ENCODE data around the gene MYEOV.

MYEOV gene

DNA sequence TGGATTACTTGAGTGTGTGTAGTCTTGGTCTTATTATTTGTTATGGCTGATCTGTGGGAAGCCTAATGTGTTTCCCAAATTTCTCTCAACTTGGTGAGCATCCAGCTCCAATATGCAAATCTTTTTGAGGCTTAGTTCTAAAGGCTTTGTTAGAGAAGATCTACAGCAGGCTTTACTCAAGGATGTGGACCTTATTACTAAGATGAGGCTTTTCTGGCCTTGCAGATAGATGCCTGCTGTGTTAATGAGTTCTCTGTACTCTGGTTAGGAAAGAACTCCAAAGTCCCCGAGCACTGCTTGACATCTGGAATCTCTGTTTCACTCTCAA is 24.1 kb downstream of the MYEOV start:
- DNase-seq (ENCODE audit: low spot score), result no peak
- in situ Hi-C loops (cut with MboI; ENCODE audit: low pct_unique_long_range_greater_than_20kb, low sequenced_read_pairs, unreplicated experiment), result no loop called here
- TF ChIP-seq, protein P1, sequence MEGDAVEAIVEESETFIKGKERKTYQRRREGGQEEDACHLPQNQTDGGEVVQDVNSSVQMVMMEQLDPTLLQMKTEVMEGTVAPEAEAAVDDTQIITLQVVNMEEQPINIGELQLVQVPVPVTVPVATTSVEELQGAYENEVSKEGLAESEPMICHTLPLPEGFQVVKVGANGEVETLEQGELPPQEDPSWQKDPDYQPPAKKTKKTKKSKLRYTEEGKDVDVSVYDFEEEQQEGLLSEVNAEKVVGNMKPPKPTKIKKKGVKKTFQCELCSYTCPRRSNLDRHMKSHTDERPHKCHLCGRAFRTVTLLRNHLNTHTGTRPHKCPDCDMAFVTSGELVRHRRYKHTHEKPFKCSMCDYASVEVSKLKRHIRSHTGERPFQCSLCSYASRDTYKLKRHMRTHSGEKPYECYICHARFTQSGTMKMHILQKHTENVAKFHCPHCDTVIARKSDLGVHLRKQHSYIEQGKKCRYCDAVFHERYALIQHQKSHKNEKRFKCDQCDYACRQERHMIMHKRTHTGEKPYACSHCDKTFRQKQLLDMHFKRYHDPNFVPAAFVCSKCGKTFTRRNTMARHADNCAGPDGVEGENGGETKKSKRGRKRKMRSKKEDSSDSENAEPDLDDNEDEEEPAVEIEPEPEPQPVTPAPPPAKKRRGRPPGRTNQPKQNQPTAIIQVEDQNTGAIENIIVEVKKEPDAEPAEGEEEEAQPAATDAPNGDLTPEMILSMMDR (IDR thresholded peaks at IDR 0.05; ENCODE audit: extremely low read depth, insufficient read depth, missing control alignments), result no peak

DNA sequence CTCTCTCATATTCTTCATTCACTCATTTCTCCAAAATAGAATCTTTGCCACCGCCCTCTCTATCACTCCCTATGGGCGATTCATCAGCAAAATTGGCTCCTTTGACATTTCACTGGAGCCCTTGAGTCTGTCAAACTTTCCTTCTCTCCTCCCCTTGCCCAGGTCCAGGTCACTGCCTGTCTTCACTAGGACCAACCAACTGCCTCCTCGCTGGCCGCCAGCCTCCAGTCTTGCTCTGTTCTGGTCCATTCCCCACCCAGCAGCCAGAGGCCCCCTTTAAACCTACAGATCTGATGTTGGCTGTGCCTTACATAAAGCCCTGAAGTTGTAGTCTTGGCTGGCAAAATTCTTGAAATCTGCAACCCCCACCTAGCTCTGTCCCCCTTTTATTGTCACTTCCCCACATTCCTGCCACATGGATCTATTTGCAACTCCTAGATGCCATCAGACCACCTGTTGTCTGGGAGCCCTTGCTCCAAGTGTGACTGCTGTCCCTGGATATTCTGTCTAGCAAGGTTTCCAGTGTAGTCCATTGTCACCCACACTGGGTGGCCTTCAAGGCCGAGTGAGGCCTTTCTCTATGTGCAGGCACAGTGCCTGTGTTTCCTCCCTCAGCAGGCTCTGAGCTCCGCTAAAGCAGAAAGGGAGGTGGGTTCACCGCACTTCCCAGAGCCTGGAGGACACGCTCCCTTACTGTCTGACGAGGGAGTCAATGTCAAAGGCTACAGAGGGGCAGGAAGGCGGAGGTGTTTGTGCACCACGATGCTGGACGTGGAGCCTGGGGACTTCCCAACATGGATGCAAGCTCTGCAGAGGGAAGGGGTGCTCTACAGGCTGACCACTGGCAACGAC is 25.5 kb downstream of the MYEOV start:
- in situ Hi-C loops (cut with MboI; ENCODE audit: low pct_unique_long_range_greater_than_20kb, low sequenced_read_pairs, unreplicated experiment), result no loop called here
- TF ChIP-seq, protein P1 (IDR thresholded peaks at IDR 0.05; ENCODE audit: extremely low read depth, insufficient read depth, missing control alignments), result no peak
- DNase-seq (ENCODE audit: low spot score), result no peak

DNA sequence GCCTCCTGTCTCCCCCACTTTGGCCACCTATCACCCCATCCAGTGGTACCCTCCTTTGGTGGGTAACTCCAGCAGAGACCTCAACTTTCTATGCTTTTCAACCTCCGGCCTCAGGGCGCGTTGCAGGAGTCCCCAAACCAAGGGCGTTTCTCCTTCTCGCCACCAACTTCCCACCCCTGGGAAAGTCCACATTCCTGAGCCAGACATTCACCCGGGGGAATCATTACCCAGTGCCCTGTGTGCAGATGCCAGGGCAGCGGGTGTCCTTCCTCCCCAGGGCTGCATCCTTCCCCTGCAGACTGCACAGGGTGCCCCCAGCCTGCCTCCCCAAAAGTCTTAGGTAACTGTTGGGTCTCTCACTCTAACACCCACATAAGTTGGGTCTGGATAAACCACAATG is 26.4 kb downstream of the MYEOV start:
- in situ Hi-C loops (cut with MboI; ENCODE audit: low pct_unique_long_range_greater_than_20kb, low sequenced_read_pairs, unreplicated experiment), result no loop called here

GRCh38 chr11:69320756-69321741 is 27.1 kb downstream of the MYEOV start:
- DNase-seq (ENCODE audit: low spot score), result no peak
- TF ChIP-seq, protein P1 (IDR thresholded peaks at IDR 0.05; ENCODE audit: extremely low read depth, insufficient read depth, missing control alignments), result no peak
- in situ Hi-C loops (cut with MboI; ENCODE audit: low pct_unique_long_range_greater_than_20kb, low sequenced_read_pairs, unreplicated experiment), result no loop called here

More for the DNA sequence above, 26.4 kb downstream of the MYEOV start:
- TF ChIP-seq, protein P1 (IDR thresholded peaks at IDR 0.05; ENCODE audit: extremely low read depth, insufficient read depth, missing control alignments), result no peak
- no peak for DNase-seq (ENCODE audit: low spot score)

DNA sequence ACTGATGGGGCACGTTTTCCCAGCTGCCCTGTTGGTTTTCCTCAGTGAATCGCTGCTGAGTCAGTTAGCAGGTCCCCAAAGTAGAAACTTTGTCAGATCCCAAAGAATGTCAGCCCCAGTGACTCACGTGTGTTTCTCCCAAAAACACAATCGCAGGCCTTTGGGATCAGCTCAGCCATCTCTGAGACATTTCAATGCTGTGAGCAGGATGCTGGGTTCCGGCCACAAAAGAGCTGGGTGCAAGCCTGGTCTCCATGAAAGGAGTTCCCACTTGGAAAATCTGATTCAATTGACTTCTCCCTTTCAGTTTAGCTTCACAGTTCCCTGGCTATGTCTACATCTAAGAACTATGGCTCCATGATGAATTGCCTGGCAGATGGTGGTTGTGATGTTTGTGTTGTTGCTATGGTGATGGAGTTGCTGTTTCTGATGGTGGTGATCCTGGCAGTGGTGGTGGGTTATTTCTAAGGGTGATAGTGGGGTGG is 28.0 kb downstream of the MYEOV start:
- in situ Hi-C loops (cut with MboI; ENCODE audit: low pct_unique_long_range_greater_than_20kb, low sequenced_read_pairs, unreplicated experiment), result no loop called here
- TF ChIP-seq, protein P1 (IDR thresholded peaks at IDR 0.05; ENCODE audit: extremely low read depth, insufficient read depth, missing control alignments), result no peak
- no peak for DNase-seq (ENCODE audit: low spot score)

DNA sequence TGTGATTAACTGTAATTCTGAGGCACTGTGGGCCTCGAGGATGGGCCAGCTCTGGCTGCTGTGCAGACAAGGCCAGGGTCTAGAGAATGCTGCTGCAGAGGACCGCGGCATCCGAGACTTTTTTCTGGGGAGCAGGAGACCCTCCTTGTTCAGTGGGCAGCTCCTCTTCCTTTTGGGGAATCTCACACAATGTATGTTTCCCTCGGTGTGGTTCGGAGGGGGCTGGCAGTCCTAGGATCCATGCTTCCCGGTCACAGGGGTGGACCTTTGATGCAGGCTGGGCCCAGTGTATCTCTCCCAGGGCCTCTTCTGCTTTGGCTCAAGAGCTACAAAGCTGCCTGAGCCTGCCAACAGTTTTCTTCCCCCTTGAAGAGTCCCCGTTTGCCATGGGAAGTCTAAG is 31.5 kb downstream of the MYEOV start:
- in situ Hi-C loops (cut with MboI; ENCODE audit: low pct_unique_long_range_greater_than_20kb, low sequenced_read_pairs, unreplicated experiment), result no loop called here

More for the DNA sequence above, 31.5 kb downstream of the MYEOV start:
- TF ChIP-seq, protein P1 (IDR thresholded peaks at IDR 0.05; ENCODE audit: extremely low read depth, insufficient read depth, missing control alignments), result no peak
- no peak for DNase-seq (ENCODE audit: low spot score)

All from GM13977 (cell line).